NOMO-1 (cell line): Measurements from ENCODE around the gene CNOT4.

Source experiments
- DNase-seq, 2 experiments: peaks; one replicate each; lab custom pipeline; 2025; ENCODE audit not compliant: unreplicated experiment in 2 of 2; lab: John Stamatoyannopoulos, UW

The CNOT4 gene

GRCh38 chr7:135406918-135407317 lies 103.0 kb downstream of the CNOT4 start:
- DNase-seq = no peak

GRCh38 chr7:135405969-135406368 lies 103.9 kb downstream of the CNOT4 start:
- no peak for DNase-seq

DNA sequence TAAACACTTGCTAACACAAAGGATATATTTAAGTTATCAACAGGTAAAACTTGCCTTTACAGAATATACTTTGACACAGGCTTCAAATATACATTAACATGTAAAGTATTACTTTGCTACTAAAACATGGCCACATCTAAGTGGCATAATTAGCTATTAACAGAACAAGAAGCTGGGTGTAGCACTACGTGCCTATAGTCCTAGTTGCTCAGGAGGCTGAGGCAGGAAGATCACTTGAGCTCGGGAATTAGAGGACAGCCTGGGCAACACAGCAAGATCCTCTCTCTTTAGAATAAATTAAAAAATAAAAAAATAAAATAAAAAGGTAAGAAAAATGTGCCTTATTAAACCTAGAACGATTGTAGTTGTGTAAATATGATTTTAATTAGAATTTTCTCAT lies 106.6 kb downstream of the CNOT4 start:
- no peak for DNase-seq

DNA sequence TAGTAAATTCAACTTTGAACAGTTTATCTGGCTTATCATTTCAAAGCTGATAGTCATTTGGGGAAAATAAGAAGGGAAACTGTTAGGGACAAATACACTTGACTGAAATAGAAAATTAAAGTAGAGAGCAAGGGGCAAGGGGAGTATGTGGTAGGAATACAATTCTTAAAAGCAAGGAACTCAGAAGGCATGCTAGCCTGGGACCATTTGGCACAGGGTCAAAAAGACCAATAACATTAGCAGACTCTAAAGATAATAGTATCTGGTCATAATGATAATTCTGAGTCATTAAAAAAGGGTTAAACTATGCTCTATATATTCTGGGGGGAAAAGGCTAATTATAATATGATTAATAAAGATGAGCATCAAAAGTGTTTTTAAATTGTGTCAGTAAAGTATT lies 112.2 kb downstream of the CNOT4 start:
- DNase-seq = no peak

GRCh38 chr7:135392701-135393100 lies 117.2 kb downstream of the CNOT4 start:
- DNase-seq = no peak

DNA sequence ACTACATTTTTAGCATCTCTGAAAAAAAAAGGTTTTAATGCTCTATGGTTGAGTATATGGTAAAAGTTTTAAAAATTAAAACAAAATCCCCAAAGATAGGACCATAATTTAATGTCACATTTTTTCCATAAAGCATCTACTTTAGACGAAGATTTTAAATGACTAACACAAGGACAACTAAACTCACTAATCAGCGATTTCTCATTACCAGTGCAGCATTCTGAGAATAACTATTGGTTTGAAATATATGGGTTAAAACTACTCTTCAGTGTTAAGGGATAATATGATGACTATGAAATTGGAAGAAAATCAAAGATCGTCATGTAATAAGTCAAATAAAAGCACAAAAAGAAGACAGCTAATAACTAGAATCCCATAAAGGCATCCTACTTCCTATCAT lies 118.4 kb downstream of the CNOT4 start:
- DNase-seq = no peak

DNA sequence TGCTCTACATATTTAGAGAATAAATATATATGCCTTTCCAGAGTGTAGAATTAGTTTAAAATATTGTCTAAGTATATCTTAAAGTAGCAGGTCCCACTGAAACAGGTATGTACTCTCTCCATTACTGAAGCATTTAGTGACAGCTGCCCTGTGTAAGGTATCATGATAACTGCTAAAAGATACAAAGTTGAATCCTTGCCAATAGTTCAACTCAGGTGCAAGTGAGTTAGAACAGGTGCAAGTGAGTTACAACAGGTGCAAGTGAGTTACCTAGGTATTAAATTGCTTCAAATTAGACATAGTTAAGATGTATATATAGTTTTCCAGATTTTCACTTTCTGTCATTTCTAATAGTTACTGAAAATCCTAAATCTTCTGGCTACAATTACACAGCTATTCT lies 119.1 kb downstream of the CNOT4 start:
- DNase-seq = no peak

DNA sequence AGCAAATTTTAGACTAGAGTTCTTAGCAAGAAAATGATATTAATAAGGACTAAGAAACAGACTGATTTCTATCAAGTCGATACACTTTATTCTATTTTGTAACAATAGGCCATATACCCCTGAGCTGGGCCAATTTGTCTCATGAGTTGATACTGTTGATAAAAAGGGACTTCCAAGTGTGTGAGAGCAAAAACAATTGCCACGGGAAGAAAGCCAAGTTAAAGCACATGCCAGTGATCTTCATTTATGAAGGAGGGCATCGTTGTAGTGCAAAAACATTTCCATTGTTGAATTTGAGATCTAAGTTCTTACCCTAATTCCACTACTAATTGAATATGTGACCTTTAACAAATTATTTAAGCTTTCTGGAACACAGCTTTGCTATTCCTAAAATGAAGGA lies 119.9 kb downstream of the CNOT4 start:
- DNase-seq = no peak

GRCh38 chr7:135388616-135389015 lies 121.3 kb downstream of the CNOT4 start:
- no peak for DNase-seq

- no peak for DNase-seq
These were observed 123.1 kb downstream of the CNOT4 start for GRCh38 chr7:135386776-135387175.

GRCh38 chr7:135386181-135386580 lies 123.7 kb downstream of the CNOT4 start:
- DNase-seq = no peak

DNA sequence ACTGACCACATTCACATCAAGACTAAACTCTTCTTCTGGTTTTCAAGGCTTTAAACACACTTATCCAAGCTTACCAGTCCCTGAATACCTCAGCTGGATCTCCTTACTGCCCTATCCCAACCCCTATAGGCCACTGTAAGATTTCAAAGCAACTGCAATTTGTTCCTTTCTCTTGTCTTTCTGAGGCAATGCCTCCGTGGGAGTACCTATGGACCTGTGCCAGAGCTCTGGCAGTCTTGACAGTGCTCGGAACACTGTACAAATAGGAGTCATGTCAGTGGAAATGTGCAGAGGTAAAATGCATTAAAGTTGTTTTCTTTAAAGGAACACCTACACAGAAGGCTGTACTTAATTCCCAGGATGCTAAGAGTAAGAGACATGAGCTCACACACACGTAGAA lies 124.7 kb downstream of the CNOT4 start:
- DNase-seq = no peak

- DNase-seq = no peak
These were observed 126.3 kb downstream of the CNOT4 start for GRCh38 chr7:135383525-135384175.

DNA sequence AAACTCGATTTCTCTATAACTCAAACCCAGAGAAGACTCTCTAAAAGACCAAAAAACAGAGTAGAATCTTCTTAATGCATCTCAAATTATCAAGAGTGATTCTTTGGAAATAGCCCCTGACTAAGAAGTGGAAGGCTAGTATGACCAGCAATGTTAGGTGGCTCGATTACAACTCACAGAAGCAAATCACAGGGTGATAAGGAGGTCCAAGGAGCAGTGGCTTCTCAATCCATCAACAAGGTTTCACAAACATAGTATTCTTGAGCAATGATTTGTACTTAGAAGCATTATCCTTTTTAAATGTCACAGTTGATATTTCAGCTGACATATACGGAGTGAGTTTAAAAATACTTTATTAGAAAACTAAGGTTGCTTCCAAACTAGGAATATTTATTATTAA lies 127.7 kb downstream of the CNOT4 start:
- no peak for DNase-seq

- DNase-seq = no peak
These were observed 128.5 kb downstream of the CNOT4 start for GRCh38 chr7:135381369-135381768.

DNA sequence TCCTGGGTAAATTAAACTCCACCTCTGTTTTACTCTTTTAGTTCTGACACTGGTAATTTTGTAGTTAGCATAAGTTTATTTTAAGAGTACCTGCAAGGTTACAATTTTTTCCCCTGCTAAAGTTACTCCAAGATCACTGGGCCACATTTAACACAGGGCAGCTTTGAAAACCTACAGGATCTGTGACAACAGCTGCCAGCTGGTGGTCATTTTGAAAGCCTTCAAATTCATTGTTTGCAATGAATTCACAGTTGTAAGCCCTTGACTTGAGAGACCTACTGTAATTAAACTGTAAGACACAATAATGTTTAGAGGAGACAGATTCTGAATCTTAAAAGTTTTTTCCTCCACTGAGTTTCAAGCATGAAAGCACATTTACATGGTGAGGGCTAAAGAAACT lies 129.6 kb downstream of the CNOT4 start:
- no peak for DNase-seq

GRCh38 chr7:135377171-135377570 lies 132.7 kb downstream of the CNOT4 start:
- no peak for DNase-seq

DNA sequence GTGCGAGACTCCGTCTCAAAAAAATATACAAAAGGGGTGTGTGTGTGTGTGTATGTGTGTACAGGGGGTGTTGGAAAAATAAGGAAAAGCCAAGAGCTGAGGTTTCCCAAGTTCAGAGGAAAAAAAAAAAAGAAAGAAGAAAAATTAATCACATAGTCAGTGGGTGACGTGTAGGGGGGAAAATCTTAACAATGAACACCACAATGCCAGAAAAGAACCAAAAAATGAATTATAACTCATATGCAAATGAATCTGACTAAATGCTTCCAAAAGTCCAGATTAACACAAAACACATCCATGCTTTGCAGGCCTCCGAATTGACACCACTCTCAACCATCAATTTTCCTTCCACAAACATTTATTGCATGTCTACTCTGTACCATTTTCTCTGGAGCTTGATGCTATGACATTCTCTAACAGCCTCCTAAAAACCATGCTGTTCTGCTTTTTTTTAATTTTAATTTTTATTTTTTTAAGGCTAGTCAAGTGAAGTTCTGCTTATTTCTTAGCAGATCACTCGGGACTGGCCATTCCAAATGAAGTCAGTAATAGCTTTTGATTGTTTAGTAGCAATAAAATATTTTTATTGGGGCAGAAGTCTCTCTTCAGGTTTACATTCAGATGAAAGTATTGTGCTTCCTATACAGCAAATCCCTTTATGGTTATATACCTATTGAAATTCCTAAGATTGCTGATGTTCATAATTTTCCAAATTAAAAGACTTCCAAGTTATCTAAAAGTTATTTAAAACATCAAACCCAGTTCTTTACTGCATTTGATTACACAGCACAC lies 133.8 kb downstream of the CNOT4 start:
- no peak for DNase-seq

GRCh38 chr7:135374736-135375135 lies 135.2 kb downstream of the CNOT4 start:
- no peak for DNase-seq

DNA sequence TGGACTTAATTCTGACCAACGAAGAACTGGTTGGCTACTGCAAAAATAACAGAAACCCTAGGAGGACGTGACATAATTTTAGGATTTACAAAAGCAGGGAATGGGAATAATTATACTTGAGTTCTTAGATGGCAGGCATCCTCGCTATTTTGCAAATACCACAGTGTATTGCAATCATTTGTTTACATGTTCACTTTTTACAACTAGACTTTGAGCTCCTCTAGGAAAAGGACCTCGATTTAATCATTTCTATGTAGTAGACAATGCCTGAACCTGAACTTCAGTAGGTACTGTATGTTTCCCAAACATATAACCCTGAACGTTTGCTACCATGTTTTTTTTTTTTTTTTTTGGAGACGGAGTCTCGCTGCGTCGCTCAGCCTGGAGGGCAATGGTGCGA lies 137.7 kb downstream of the CNOT4 start:
- no peak for DNase-seq

DNA sequence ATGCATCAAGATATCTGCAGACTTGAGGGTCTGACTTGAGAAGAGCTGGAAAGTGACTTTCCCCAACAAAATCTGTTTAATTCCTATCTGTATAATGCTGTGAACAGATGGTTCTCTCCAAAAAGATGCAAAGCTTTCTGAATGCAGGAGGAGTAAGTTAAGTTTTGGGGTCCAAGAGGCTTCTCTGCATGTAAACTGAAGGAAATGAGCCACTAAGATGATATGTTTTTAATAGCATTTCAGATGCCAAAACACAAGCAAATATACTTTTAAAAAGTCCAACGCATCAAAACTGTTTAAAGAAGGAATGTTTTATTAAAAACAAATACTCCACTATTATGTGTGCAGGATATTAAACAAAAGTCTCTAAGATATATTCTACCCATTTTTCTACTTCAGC lies 139.2 kb downstream of the CNOT4 start:
- DNase-seq = no peak

DNA sequence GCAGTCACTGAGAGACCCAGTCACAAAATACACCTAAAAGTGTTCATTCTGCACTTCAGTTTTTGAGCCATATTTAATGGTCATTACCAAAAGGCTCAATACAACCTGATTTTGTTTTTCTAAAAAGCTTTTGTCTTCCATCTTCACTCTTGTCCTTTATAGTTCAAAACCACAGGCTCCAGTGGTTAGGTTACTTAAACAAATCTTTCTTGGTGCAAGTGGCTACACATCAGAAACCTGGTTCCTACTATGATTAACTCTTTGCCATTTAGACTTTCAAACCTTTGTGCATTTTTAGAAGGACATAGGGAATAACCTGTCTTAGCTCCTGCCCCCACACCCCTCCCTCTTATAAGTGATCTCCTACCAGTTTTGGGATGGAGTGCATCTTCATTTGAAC lies 140.5 kb downstream of the CNOT4 start:
- DNase-seq = no peak
